Fibroblast of the aortic adventitia (primary cell): ENCODE data around the gene AOPEP. TPM values are rescaled to one million over a fixed set of nuclear protein-coding genes. Genes with fewer than 3 reads are reported as not detected.
"Not testable (repeated sequence)": the region's sequence is repeated elsewhere in the genome, so short reads cannot be mapped to it uniquely, and the experiment has no call there.

Source experiments
- DNase-seq: peaks from one replicate; pipeline ENCODE4 v3.0.0-alpha.2; 2010; ENCODE audit warnings: low read depth
- H3K4me3 ChIP-seq: 2 replicates; pipeline ENCODE4 v1.5.1; 2011; ENCODE audit warnings: low read depth, mild to moderate bottlenecking, control low read depth, low read length, moderate library complexity
- total RNA-seq: library from RNA; depleted of rRNA; stranded (reverse); fragments of >200 nt; gene quantifications from 2 replicates; pipeline ENCODE4 v1.2.3, GENCODE V29; 2012; ENCODE audit warnings: low replicate concordance
- TF ChIP-seq, protein P1 (sequence below): IDR thresholded peaks from 2 replicates; pipeline ENCODE4 v1.5.1; 2011; ENCODE audit warnings: mild to moderate bottlenecking, low read length, control low read depth, inconsistent platforms; ENCODE audit not compliant: insufficient read depth

AOPEP gene
- total RNA-seq, 1 donor, result 39.7 TPM

DNA sequence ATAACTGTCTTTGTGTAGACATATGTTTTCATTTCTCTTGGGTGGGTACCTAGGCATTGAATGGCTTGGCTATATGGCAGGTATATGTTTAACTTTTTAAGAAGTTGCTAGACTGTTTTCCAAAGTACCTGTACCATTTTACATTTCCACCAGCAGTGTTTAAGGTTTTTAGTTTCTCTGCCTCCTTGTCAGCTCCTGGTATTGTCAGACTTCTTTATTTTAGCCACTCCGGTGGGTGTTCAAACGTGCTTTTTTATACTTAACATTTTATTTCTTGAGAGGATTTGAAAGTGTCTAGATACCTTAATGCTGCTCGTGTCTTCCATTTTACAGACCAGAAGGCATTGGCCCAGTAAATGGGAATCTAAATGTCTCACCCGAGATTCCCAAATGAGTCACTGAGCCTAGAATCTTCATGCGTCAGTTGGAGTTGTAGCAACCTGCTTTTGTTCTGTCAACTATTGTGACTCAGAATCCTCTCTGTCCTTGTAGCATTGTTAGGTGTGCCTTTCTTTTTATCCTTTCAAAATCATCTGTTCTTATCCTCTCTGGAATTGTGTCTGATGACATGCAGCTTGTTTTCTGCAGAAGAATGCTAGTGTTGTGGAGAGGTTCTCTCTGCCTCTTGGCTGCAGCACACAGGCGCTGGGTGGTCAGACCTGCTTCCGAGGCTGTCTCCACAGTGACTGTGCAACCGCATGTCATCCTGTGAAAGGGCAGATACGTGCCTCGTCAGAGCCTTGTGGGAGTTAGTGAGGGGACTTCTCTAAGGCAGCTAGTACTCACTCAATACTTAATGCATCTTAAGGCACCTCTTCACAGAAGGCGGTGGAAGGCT is 291.8 kb downstream of the AOPEP start:
- DNase-seq, result peak; percentile 96
- H3K4me3 ChIP-seq, result peak overlapping the region; percentile 32
- TF ChIP-seq, protein P1, sequence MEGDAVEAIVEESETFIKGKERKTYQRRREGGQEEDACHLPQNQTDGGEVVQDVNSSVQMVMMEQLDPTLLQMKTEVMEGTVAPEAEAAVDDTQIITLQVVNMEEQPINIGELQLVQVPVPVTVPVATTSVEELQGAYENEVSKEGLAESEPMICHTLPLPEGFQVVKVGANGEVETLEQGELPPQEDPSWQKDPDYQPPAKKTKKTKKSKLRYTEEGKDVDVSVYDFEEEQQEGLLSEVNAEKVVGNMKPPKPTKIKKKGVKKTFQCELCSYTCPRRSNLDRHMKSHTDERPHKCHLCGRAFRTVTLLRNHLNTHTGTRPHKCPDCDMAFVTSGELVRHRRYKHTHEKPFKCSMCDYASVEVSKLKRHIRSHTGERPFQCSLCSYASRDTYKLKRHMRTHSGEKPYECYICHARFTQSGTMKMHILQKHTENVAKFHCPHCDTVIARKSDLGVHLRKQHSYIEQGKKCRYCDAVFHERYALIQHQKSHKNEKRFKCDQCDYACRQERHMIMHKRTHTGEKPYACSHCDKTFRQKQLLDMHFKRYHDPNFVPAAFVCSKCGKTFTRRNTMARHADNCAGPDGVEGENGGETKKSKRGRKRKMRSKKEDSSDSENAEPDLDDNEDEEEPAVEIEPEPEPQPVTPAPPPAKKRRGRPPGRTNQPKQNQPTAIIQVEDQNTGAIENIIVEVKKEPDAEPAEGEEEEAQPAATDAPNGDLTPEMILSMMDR, result no peak

DNA sequence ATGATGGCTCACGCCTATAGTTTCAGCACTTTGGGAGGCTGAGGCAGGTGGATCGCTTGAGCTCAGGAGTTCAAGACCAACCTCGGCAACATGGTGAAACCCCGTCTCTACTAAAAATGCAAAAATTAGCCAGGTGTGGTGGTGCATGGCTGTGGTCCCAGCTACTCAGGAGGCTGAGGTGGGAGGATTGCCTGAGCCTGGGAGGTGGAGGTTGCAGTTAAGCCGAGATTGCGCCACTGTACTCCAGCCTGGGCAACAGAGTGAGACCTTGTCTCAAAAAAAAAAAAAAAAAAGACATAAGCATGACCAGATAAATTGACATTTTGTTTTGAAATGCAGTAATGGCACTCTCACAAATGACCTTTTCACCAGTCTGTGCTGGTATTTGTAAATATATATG is 294.1 kb downstream of the AOPEP start:
- not testable (repeated sequence) for DNase-seq, H3K4me3 ChIP-seq

DNA sequence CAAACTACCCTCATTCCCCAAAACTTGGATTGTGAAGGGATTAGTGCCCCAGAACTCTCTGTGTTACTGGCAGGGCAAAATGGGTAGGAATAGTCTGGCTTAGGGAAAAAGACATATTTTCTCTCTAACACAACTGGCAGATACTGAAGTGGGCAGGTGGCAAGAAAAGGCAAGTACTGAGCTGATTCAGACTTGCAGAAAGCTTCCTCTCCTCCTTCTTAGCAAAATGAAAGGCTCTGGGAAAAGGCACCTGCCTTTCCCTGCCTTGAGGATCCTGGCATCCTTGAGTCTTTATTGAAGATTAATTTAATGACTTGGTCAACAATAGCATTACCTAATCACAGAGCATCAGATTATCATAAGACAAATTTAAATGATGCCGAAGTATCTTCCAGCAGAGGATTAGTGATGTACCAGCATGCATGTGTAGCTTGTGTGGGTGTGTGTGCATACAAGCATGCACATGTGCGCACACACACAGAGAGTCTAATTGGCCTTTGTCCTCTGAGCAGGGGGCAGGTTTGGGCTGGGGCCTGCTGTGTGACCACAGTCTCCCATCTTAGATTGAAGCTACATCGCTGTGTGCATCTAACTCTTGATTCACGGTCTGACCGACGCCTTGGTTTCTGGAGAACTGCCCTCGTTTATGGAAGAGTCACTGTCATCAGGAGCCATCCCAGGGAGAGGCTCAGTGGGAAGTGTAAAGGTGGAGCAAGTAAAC is 294.8 kb downstream of the AOPEP start:
- DNase-seq, result no peak
- H3K4me3 ChIP-seq, result no peak overlapping the region
- TF ChIP-seq, protein P1, result no peak

DNA sequence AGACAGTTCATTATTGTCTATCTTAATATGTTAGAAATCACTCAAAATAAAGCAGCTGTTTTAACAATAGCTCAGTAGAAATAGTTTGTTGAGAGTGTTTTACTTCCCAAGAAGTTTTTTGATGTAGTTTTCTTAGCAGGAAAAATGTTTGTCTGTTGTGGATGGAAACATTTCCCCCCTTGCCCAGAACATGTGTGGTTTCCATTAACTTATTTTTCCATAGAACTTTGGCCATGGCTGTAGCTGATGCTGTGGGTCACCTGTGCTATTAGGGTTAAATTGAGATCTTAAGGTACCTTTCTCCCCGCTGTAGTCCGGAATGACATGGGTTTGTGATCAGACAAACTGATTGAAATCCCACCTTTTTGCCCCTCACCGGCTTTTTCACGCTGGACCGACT is 296.2 kb downstream of the AOPEP start:
- no peak for DNase-seq
- H3K4me3 ChIP-seq, result no peak overlapping the region
- TF ChIP-seq, protein P1, result no peak

DNA sequence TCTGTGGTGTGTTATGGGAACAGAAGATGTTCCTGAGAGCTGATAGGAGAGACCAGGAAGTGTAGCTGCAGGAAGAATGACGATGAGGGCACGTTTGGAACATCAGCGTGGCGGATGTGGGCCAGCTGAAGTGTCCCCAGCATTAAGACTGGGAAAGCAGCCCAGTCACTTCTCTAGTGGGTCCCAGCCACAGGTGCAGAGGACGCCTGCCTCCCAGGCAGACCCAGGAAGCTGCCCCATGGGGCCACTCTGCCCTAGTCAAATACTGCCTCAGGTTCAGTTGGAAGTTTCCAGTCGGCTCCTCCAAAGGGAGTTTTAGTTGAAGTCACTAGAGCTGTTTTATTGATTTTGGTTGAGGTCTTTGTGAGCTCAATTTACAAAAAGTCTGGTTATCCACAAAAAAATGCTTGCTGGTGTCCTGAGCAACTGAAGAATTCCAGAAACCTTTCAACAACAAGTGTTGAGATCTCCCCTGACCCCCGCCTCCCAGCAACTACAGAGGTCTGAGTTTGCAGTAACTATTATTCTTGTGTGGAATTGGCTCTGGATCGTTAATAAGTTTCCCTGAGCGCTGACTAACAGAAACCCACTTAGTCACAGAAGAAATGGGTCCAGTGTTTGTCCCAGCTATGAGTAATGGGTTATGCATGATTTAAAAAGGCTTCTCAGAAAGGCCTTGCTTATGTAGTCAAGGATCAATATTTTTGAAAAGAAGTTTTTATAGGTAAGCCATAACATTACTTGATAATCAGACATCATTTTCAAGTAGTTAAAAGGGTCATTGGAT is 296.9 kb downstream of the AOPEP start:
- peak; percentile 92 for DNase-seq
- TF ChIP-seq, protein P1, result no peak
- H3K4me3 ChIP-seq, result peak overlapping the region; percentile 1

DNA sequence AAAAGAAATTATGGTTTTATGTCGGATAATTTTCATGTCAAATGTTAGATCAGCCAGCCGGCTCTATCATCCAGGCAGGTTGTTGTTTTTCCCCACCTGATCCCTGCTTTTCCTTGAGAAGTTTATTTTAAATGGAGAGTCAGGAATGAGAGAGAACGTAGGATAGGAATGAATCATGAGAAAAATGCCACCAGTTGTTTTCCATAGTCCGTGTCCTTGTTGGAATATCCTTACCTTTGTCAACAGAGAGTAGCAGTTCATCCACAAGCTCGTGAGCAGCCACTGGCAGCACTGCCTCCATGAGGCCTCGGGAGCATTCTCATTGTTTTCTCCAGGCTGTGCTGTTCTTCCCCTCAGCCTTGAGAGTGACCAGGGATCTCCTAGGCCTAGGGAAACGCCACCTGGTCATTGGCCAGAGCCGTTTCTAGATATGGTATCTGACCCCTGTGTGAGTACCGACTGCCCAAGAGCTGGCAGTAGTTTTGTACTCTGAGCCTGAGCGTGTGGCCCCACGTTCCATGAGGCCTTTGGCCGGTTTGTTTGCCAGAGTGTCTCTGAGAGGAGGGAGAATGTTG is 297.7 kb downstream of the AOPEP start:
- TF ChIP-seq, protein P1, result no peak
- DNase-seq, result peak; percentile 39
- peak overlapping the region; percentile 3 for H3K4me3 ChIP-seq
